Measurements from ENCODE around the gene SIRPB2. TPM values are rescaled to one million over a fixed set of nuclear protein-coding genes. Genes with fewer than 3 reads are reported as not detected.

SIRPB2 gene
- total and polyA plus RNA-seq, 8 donors: 0.09 to 3.4 (median 0.57) TPM

GRCh38 chr20:1505871-1506270 lies 14.7 kb upstream of the SIRPB2 start:
- TF ChIP-seq, protein P1, sequence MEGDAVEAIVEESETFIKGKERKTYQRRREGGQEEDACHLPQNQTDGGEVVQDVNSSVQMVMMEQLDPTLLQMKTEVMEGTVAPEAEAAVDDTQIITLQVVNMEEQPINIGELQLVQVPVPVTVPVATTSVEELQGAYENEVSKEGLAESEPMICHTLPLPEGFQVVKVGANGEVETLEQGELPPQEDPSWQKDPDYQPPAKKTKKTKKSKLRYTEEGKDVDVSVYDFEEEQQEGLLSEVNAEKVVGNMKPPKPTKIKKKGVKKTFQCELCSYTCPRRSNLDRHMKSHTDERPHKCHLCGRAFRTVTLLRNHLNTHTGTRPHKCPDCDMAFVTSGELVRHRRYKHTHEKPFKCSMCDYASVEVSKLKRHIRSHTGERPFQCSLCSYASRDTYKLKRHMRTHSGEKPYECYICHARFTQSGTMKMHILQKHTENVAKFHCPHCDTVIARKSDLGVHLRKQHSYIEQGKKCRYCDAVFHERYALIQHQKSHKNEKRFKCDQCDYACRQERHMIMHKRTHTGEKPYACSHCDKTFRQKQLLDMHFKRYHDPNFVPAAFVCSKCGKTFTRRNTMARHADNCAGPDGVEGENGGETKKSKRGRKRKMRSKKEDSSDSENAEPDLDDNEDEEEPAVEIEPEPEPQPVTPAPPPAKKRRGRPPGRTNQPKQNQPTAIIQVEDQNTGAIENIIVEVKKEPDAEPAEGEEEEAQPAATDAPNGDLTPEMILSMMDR (IDR thresholded peaks at IDR 0.05): no peak
- no peak overlapping the region for H3K4me3 ChIP-seq
- no peak for DNase-seq
- no peaks in the 10 kb centered on the region for H3K36me3 ChIP-seq
- H3K4me1 ChIP-seq: no peaks in the 10 kb centered on the region
- no peak overlapping the region for H3K27ac ChIP-seq
- peaks cover 0 to 5% (median 0%) of the 10 kb centered on the region in 4 donors for H3K27me3 ChIP-seq
- no peaks in the 10 kb centered on the region for H3K9me3 ChIP-seq
- no peak for ATAC-seq
- no peak for FAIRE-seq
- intact Hi-C loops (cut with DNase I): no loop called here
- WGBS, 2 donors: 68 to 94% methylated on average over 1 of the region's 1 CpG

DNA sequence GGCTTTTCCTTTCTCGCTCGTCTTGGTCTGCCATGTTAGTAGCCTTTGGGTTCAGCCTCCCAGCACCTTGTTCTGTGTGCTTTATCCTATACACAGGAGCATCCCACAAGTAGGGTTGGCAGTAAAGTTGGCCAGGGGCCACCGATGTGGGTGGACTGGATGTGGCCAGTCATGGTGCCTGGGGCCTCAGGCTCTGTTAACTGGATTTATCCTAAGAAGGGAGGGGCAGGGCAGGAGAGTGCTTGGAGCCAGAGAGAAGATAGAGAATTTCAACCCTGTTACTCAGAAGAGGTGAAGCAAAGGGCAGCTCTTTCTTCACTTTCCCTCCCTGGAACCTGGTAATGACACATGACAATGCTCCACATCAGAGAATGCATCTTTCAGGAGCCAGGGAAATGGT lies 14.1 kb upstream of the SIRPB2 start:
- TF ChIP-seq, protein P1 (IDR thresholded peaks at IDR 0.05): no peak
- intact Hi-C loops (cut with DNase I): no loop called here
- no peaks in the 10 kb centered on the region for H3K36me3 ChIP-seq
- peaks cover 0 to 2% (median 0%) of the 10 kb centered on the region in 4 donors for H3K27me3 ChIP-seq
- no peaks in the 10 kb centered on the region for H3K9me3 ChIP-seq
- ATAC-seq (no peak), DNase-seq (no peak), FAIRE-seq (no peak)
- 48 to 50% methylated on average over 3 of the region's 3 CpGs for WGBS, 2 donors
- no peaks in the 10 kb centered on the region for H3K4me1 ChIP-seq
- no peak overlapping the region for H3K4me3 ChIP-seq
- no peak overlapping the region for H3K27ac ChIP-seq

GRCh38 chr20:1503564-1504227 lies 12.5 kb upstream of the SIRPB2 start:
- FAIRE-seq: no peak
- ATAC-seq: peak; percentile 97 to 100 (median 100)
- 1% methylated on average over 8 of the region's 8 CpGs for WGBS, 2 donors
- peaks cover 0 to under 1% (median 0%) of the 10 kb centered on the region in 4 donors for H3K27me3 ChIP-seq
- no peaks in the 10 kb centered on the region for H3K4me1 ChIP-seq
- TF ChIP-seq, protein P1 (IDR thresholded peaks at IDR 0.05): peak; percentile 80 to 94 (median 86)
- intact Hi-C loops (cut with DNase I): no loop called here
- no peaks in the 10 kb centered on the region for H3K36me3 ChIP-seq
- H3K27ac ChIP-seq: no peak overlapping the region
- DNase-seq: peak; percentile 68 to 83 (median 74)
- H3K4me3 ChIP-seq: no peak overlapping the region
- H3K9me3 ChIP-seq: peaks cover 0 to 3% (median 0%) of the 10 kb centered on the region in 4 donors

DNA sequence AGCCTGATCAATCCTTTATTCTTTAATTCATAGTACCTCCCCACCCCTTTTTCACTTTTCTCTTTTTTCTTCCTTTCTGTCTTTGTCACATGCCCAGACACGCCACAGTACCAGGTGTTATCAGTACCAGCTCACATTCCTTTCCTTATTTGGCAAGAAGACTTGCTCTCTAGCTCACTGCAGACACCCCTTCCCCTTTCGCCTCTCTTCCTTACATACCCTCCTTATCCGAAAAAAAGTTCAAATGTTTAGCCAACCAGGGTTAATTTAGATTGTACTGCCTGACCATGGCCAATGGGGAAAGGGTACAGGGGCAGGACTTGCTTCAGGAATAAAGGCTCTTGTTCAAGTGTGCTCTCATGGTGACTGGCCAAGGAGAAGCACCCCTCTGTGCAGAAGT lies 9.3 kb upstream of the SIRPB2 start:
- TF ChIP-seq, protein P1 (IDR thresholded peaks at IDR 0.05): no peak
- peaks cover 0 to 4% (median 0%) of the 10 kb centered on the region in 4 donors for H3K9me3 ChIP-seq
- intact Hi-C loops (cut with DNase I): no loop called here
- H3K27ac ChIP-seq: no peak overlapping the region
- WGBS, 2 donors: 29 to 55% methylated on average over 3 of the region's 3 CpGs
- DNase-seq: no peak
- H3K4me1 ChIP-seq: no peaks in the 10 kb centered on the region
- no peak for ATAC-seq
- H3K27me3 ChIP-seq: peaks cover 0 to 13% (median 0%) of the 10 kb centered on the region in 4 donors
- no peaks in the 10 kb centered on the region for H3K36me3 ChIP-seq
- no peak for FAIRE-seq
- no peak overlapping the region for H3K4me3 ChIP-seq

Data from pancreas (tissue), 10 donors.